SK-N-SH (cell line): Measurements from ENCODE around the gene SH3TC1. TPM values are rescaled to one million over a fixed set of nuclear protein-coding genes. Genes with fewer than 3 reads are reported as not detected.

Source experiments
- CTCF ChIA-PET: fragments of 300-600, 350-600 bp; formaldehyde crosslinking; extraction: SDS; loops from one replicate; lab custom pipeline; 2021; lab: Yijun Ruan, JAX
- POLR2A ChIA-PET: fragments of 350-600 bp; sonication (Branson Sonifier 250); formaldehyde crosslinking; extraction: SDS; loops from one replicate; lab custom pipeline; 2020; ENCODE audit warnings: antibody characterized with exemption, inconsistent platforms; lab: Yijun Ruan, JAX
- DNase-seq: peaks from one replicate; pipeline ENCODE4 v3.0.0; 2012
- H2AFZ ChIP-seq: fragments of 200-600 bp; sonication (generic); 2 replicates; pipeline ENCODE4 v1.8.1; 2016; ENCODE audit warnings: antibody characterized with exemption, mild to moderate bottlenecking, low read depth
- H3F3A ChIP-seq: fragments of 200-600 bp; sonication (generic); replicated peaks from 2 replicates; pipeline ENCODE3; 2016; ENCODE audit warnings: antibody characterized with exemption, mild to moderate bottlenecking; ENCODE audit not compliant: insufficient read depth
- H3K27ac ChIP-seq, 2 experiments: fragments of 200-500 bp in 1 of 2; fragments of 200-600 bp in 1 of 2; sonication (Bioruptor generic) in 1 of 2; sonication (generic), shearing (Covaris generic) in 1 of 2; 2 replicates each; pipeline versions ENCODE4 v1.5.1 to v1.6.1; 2014 to 2016; ENCODE audit warnings: low read depth in 2 of 2, inconsistent platforms in 1 of 2, low read length in 1 of 2, mild to moderate bottlenecking in 1 of 2, mixed read lengths in 1 of 2
- H3K27me3 ChIP-seq: fragments of 200-600 bp; sonication (generic), shearing (Covaris generic); 2 replicates; pipeline ENCODE4 v1.6.1; 2016; ENCODE audit warnings: mixed run types; ENCODE audit not compliant: insufficient read depth
- H3K36me3 ChIP-seq, 2 experiments: fragments of 200-500 bp in 1 of 2; fragments of 200-600 bp in 1 of 2; sonication (Bioruptor generic) in 1 of 2; sonication (generic) in 1 of 2; replicated peaks in 1 of 2; 2 replicates each; pipeline versions ENCODE3 to v1.5.1; 2014 to 2016; ENCODE audit warnings: low read length in 1 of 2, mild to moderate bottlenecking in 1 of 2; ENCODE audit not compliant: insufficient read depth in 2 of 2, control insufficient read depth in 1 of 2
- H3K4me1 ChIP-seq, 2 experiments: fragments of 200-500 bp in 1 of 2; fragments of 200-600 bp in 1 of 2; sonication (Bioruptor generic) in 1 of 2; sonication (generic), shearing (Covaris generic) in 1 of 2; 2 replicates each; pipeline versions ENCODE4 v1.5.1 to v1.6.1; 2014 to 2016; ENCODE audit warnings: low read depth in 1 of 2, low read length in 1 of 2, mixed run types in 1 of 2; ENCODE audit not compliant: insufficient read depth in 2 of 2, control insufficient read depth in 1 of 2
- H3K4me2 ChIP-seq: fragments of 200-600 bp; sonication (generic), shearing (Covaris generic); 2 replicates; pipeline ENCODE4 v1.6.1; 2017; ENCODE audit warnings: mixed run types
- H3K4me3 ChIP-seq, 2 experiments: fragments of 200-500 bp in 1 of 2; fragments of 200-600 bp in 1 of 2; sonication (Bioruptor generic) in 1 of 2; sonication (generic), shearing (Covaris generic) in 1 of 2; 2 replicates each; pipeline versions ENCODE4 v1.5.1 to v1.8.1; 2014 to 2016; ENCODE audit warnings: low read depth in 2 of 2, inconsistent platforms in 1 of 2, low read length in 1 of 2, mild to moderate bottlenecking in 1 of 2, mixed read lengths in 1 of 2, moderate library complexity in 1 of 2
- H3K79me2 ChIP-seq: fragments of 200-600 bp; sonication (generic); 2 replicates; pipeline ENCODE4 v1.8.1; 2017; ENCODE audit warnings: mild to moderate bottlenecking; ENCODE audit not compliant: insufficient read depth
- H3K9ac ChIP-seq: fragments of 200-600 bp; sonication (generic); 2 replicates; pipeline ENCODE4 v1.6.1; 2017; ENCODE audit warnings: mixed run types
- H3K9me2 ChIP-seq: fragments of 200-600 bp; sonication (generic); 2 replicates; pipeline ENCODE4 v1.6.1; 2017; ENCODE audit warnings: mixed run types
- H3K9me3 ChIP-seq: fragments of 200-600 bp; sonication (generic); 2 replicates; pipeline ENCODE4 v1.6.1; 2017; ENCODE audit warnings: mixed run types, mild to moderate bottlenecking, moderate library complexity
- H4K20me1 ChIP-seq: fragments of 200-600 bp; sonication (generic); 2 replicates; pipeline ENCODE4 v1.6.1; 2017; ENCODE audit warnings: mild to moderate bottlenecking, mixed run types; ENCODE audit not compliant: insufficient read depth
- CHD2 ChIP-seq: fragments of 150-350 bp; IDR thresholded peaks from 2 replicates; pipeline ENCODE4 v1.6.1; 2018; ENCODE audit warnings: low read length; ENCODE audit not compliant: partially characterized antibody
- EP300 ChIP-seq, 2 experiments: IDR thresholded peaks; 2 replicates each; pipeline versions ENCODE4 v1.4.0 to v1.6.1; 2012; ENCODE audit warnings: borderline replicate concordance in 1 of 2, low read depth in 1 of 2, low read length in 1 of 2
- FOXJ3 ChIP-seq: sonication (generic); formaldehyde crosslinking; IDR thresholded peaks from 2 replicates; pipeline ENCODE4 v1.5.1; 2020; ENCODE audit warnings: mild to moderate bottlenecking, missing genetic modification reagents
- FOXM1 ChIP-seq: IDR thresholded peaks from 2 replicates; pipeline ENCODE4 v1.4.0; 2012; ENCODE audit warnings: low read depth, mild to moderate bottlenecking
- GABPA ChIP-seq: IDR thresholded peaks from 2 replicates; pipeline ENCODE4 v1.4.0; 2012; ENCODE audit warnings: low read depth, mild to moderate bottlenecking
- MEF2A ChIP-seq: IDR thresholded peaks from 2 replicates; pipeline ENCODE4 v1.4.0; 2012; ENCODE audit warnings: low read depth, borderline replicate concordance
- RAD21 ChIP-seq: IDR thresholded peaks from 2 replicates; pipeline ENCODE4 v1.6.1; 2012; ENCODE audit warnings: mild to moderate bottlenecking, low read length
- RCOR1 ChIP-seq: fragments of 150-350 bp; IDR thresholded peaks from 2 replicates; pipeline ENCODE4 v1.6.1; 2017; ENCODE audit warnings: antibody characterized with exemption, low read length
- RXRA ChIP-seq: IDR thresholded peaks from 2 replicates; pipeline ENCODE4 v1.4.0; 2012; ENCODE audit warnings: low read depth, mild to moderate bottlenecking, borderline replicate concordance
- WGBS: methylation state at CpG from one replicate; pipeline ENCODE4 v1.1.6; 2017; ENCODE audit warnings: low lambda C conversion rate; 5-methylcytosine and 5-hydroxymethylcytosine counted together
- polyA plus RNA-seq, 3 experiments: library from polyadenylated mRNA; depleted of rRNA; stranded (reverse); fragments of >200 nt; gene quantifications; 2 replicates each; pipeline ENCODE4 v1.2.3, GENCODE V29; 2012
- TF ChIP-seq, protein P1 (sequence below): IDR thresholded peaks from 2 replicates; pipeline ENCODE4; 2012
- TF ChIP-seq, protein P2 (sequence below): IDR thresholded peaks from 2 replicates; pipeline ENCODE4 v1.4.0; 2012; ENCODE audit warnings: low read depth
- TF ChIP-seq, protein P3 (sequence below): fragments of 200-600 bp; sonication (generic); IDR thresholded peaks from 2 replicates; pipeline ENCODE4 v1.6.1; 2017; ENCODE audit warnings: antibody characterized with exemption, mild to moderate bottlenecking, moderate library complexity
- TF ChIP-seq, protein P4 (sequence below): IDR thresholded peaks from 2 replicates; pipeline ENCODE4 v1.4.0; 2012; ENCODE audit warnings: low read depth, borderline replicate concordance

Gene SH3TC1
- polyA plus RNA-seq, 1 of the 3 experiments (the other 2 are of a cell fraction) = 2.7 TPM

DNA sequence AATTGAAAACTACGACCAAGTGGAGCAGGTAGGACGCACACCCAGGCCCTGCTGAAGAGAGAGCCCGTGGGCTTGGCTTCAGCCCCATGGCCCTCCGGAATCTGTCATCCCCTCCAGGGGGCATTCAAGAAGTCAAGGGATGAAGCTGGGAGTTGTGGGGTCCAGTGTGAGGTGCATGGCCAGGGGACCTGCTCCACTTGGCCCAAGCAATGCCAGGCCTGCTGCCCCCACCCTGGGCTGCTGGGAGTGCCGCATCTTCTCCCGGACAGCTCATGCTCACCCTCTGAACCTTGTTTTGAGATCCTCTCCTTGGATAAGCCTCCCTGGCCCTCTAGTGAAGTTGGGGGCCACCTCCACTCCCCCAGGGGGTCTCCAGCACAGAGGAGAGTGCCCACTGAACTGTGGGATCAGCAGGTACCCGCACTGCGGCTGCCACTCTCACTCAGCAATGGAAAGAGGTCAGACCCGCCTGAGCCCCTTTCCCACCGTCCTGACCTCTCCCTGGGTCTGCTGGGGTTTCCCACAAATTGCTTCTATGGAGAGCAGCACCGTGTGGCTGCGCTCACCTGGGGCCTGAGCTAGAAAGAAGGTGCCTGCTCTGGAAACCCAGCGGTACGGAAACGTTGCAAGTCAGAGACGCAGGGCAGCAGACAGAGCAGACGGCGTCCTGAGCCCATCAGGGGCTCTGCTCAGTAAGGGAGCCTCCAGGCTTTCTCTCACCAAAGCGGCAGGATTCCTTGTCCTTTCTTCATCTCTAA is 35.5 kb upstream of the SH3TC1 start:
- POLR2A ChIA-PET = no interaction called here
- no peaks in the 10 kb centered on the region for H3K27me3 ChIP-seq
- no peak overlapping the region for H2AFZ ChIP-seq
- no peaks in the 10 kb centered on the region for H3K79me2 ChIP-seq
- H3K36me3 ChIP-seq = no peaks in the 10 kb centered on the region
- H3K9me3 ChIP-seq = no peaks in the 10 kb centered on the region
- H3F3A ChIP-seq = no peaks in the 10 kb centered on the region
- CTCF ChIA-PET = interaction anchor here (0.7 to 1.7 kb wide), 2 partner anchors 10 to 13 kb away, joined by 3 to 13 read pairs; no protein-coding TSS in a partner anchor
- no peaks in the 10 kb centered on the region for H4K20me1 ChIP-seq
- 74% methylated on average over 16 of the region's 19 CpGs for WGBS
- no peak overlapping the region for H3K9ac ChIP-seq
- no peak for TF ChIP-seq RAD21
- no peak for TF ChIP-seq RXRA
- TF ChIP-seq, protein P1, sequence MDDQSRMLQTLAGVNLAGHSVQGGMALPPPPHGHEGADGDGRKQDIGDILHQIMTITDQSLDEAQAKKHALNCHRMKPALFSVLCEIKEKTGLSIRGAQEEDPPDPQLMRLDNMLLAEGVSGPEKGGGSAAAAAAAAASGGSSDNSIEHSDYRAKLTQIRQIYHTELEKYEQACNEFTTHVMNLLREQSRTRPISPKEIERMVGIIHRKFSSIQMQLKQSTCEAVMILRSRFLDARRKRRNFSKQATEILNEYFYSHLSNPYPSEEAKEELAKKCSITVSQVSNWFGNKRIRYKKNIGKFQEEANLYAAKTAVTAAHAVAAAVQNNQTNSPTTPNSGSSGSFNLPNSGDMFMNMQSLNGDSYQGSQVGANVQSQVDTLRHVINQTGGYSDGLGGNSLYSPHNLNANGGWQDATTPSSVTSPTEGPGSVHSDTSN = no peak
- TF ChIP-seq FOXM1 = no peak
- TF ChIP-seq, all 33 proteins: peak for 0
- Histone ChIP-seq H3K27ac (no peak overlapping the region), H3K4me1 (peaks cover 0 to 7% of the 10 kb centered on the region in 2 experiments; a peak in 1 of 4 replicates), H3K4me3 (no peak overlapping the region), H3K4me2 (no peak overlapping the region), H3K9me2 (no peaks in the 10 kb centered on the region)
- DNase-seq = no peak

DNA sequence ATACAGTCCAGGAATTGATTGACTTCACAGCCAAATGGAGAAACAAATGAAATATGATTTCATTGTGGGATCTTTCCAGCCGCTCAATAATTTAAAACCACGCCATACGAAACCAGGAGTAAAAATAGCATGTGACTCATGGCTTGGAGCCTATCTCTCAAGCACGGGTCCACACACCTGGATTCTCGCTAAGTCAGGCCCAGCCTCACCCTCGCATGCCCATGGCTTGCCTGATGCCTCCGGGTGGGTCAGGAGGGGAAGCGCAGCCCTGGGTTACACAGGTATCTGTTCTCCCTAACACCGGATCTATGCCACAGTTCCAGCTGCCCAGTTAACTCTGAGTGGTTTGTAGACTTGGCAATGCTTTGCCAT is 34.9 kb upstream of the SH3TC1 start:
- Histone ChIP-seq H3K4me3 (no peak overlapping the region), H3K79me2 (no peaks in the 10 kb centered on the region), H2AFZ (no peak overlapping the region), H3K9ac (no peak overlapping the region), H3K27me3 (no peaks in the 10 kb centered on the region), H3K9me2 (no peaks in the 10 kb centered on the region), H3K36me3 (no peaks in the 10 kb centered on the region), H3K9me3 (no peaks in the 10 kb centered on the region)
- no peak for DNase-seq
- WGBS = 60% methylated on average over 5 of the region's 9 CpGs
- no peak for TF ChIP-seq MEF2A
- no peak for TF ChIP-seq EP300 (IDR thresholded peaks at IDR 0.05; ENCODE audit: borderline replicate concordance in 1 of 2, low read depth in 1 of 2, low read length in 1 of 2)
- TF ChIP-seq, protein P2, sequence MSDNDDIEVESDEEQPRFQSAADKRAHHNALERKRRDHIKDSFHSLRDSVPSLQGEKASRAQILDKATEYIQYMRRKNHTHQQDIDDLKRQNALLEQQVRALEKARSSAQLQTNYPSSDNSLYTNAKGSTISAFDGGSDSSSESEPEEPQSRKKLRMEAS = no peak
- TF ChIP-seq, all 33 proteins: peak for 0
- no peaks in the 10 kb centered on the region for H4K20me1 ChIP-seq
- H3K4me1 ChIP-seq = peaks cover 0 to 7% of the 10 kb centered on the region in 2 experiments; a peak in 1 of 4 replicates
- H3K27ac ChIP-seq = no peak overlapping the region
- CTCF ChIA-PET = interaction anchor here (1.7 to 1.9 kb wide), 2 partner anchors 12 to 13 kb away, joined by 7 to 13 read pairs; no protein-coding TSS in a partner anchor
- H3K4me2 ChIP-seq = no peak overlapping the region
- no peaks in the 10 kb centered on the region for H3F3A ChIP-seq
- POLR2A ChIA-PET = no interaction called here

DNA sequence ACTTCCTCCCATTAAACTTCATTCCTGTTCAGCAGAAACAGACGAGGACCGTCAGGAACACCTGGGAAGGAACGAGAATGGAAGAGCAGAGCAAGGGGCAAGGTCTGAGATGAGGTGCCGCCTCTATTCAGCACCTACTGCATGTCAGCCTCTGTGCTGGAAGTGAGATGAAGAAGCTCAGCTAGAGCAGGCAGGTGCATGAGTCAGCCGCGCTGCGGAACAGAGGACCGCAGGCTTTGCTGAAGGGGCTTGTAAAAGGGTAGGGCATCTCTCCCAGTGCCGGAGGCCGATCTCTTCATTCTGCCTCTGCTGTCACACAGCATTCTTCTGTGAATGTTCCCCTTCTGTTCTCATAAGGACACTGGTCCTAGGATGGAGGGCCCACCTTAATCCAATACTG is 34.4 kb upstream of the SH3TC1 start:
- ChIA-PET CTCF (interaction anchor here (1.9 kb wide), 1 partner anchor 12 kb away, joined by 7 read pairs; no protein-coding TSS in a partner anchor), POLR2A (no interaction called here)
- H3K27ac ChIP-seq = no peak overlapping the region
- no peak overlapping the region for H3K4me2 ChIP-seq
- no peaks in the 10 kb centered on the region for H3K9me2 ChIP-seq
- peaks cover 0 to 3% of the 10 kb centered on the region in 2 experiments; a peak in 1 of 4 replicates for H3K4me1 ChIP-seq
- DNase-seq = no peak
- no peak overlapping the region for H3K4me3 ChIP-seq
- WGBS = 74% methylated on average over 10 of the region's 10 CpGs
- no peaks in the 10 kb centered on the region for H3K9me3 ChIP-seq
- no peaks in the 10 kb centered on the region for H3K36me3 ChIP-seq
- H2AFZ ChIP-seq = no peak overlapping the region
- no peaks in the 10 kb centered on the region for H4K20me1 ChIP-seq
- no peak overlapping the region for H3K9ac ChIP-seq
- H3F3A ChIP-seq = no peaks in the 10 kb centered on the region
- H3K27me3 ChIP-seq = no peaks in the 10 kb centered on the region
- no peaks in the 10 kb centered on the region for H3K79me2 ChIP-seq
- TF ChIP-seq FOXJ3 (CRISPR knock-in tag) (no peak), CHD2 (no peak), MEF2A (no peak), RCOR1 (no peak), GABPA (no peak)
- TF ChIP-seq, protein P3, sequence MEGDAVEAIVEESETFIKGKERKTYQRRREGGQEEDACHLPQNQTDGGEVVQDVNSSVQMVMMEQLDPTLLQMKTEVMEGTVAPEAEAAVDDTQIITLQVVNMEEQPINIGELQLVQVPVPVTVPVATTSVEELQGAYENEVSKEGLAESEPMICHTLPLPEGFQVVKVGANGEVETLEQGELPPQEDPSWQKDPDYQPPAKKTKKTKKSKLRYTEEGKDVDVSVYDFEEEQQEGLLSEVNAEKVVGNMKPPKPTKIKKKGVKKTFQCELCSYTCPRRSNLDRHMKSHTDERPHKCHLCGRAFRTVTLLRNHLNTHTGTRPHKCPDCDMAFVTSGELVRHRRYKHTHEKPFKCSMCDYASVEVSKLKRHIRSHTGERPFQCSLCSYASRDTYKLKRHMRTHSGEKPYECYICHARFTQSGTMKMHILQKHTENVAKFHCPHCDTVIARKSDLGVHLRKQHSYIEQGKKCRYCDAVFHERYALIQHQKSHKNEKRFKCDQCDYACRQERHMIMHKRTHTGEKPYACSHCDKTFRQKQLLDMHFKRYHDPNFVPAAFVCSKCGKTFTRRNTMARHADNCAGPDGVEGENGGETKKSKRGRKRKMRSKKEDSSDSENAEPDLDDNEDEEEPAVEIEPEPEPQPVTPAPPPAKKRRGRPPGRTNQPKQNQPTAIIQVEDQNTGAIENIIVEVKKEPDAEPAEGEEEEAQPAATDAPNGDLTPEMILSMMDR = no peak
- TF ChIP-seq, protein P4, sequence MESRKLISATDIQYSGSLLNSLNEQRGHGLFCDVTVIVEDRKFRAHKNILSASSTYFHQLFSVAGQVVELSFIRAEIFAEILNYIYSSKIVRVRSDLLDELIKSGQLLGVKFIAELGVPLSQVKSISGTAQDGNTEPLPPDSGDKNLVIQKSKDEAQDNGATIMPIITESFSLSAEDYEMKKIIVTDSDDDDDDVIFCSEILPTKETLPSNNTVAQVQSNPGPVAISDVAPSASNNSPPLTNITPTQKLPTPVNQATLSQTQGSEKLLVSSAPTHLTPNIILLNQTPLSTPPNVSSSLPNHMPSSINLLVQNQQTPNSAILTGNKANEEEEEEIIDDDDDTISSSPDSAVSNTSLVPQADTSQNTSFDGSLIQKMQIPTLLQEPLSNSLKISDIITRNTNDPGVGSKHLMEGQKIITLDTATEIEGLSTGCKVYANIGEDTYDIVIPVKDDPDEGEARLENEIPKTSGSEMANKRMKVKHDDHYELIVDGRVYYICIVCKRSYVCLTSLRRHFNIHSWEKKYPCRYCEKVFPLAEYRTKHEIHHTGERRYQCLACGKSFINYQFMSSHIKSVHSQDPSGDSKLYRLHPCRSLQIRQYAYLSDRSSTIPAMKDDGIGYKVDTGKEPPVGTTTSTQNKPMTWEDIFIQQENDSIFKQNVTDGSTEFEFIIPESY = no peak
